Mucosa of stomach (tissue), 1 donor: ENCODE measurements around the gene LTBP4.

Experiments used
- H3K27me3 ChIP-seq: one replicate; pipeline ENCODE4 v1.7.0; 2013; ENCODE audit warnings: mild to moderate bottlenecking, low read length; ENCODE audit not compliant: control insufficient read depth, insufficient read depth
- H3K36me3 ChIP-seq: one replicate; pipeline ENCODE4 v1.7.0; 2013; ENCODE audit warnings: low read length; ENCODE audit not compliant: control insufficient read depth, insufficient read depth
- H3K4me1 ChIP-seq: one replicate; pipeline ENCODE4 v1.7.0; 2013; ENCODE audit warnings: mild to moderate bottlenecking, low read length; ENCODE audit not compliant: control insufficient read depth, insufficient read depth
- H3K4me3 ChIP-seq: one replicate; pipeline ENCODE4 v1.7.0; 2013; ENCODE audit warnings: low read length
- H3K9ac ChIP-seq: one replicate; pipeline ENCODE4 v1.7.0; 2013; ENCODE audit warnings: mild to moderate bottlenecking, low read length, moderate library complexity
- H3K9me3 ChIP-seq: one replicate; pipeline ENCODE4 v1.7.0; 2013; ENCODE audit warnings: mild to moderate bottlenecking, low read length, moderate library complexity; ENCODE audit not compliant: control insufficient read depth
- donor health status: Pancreatic carcinoma.

Gene LTBP4

GRCh38 chr19:40565910-40566495 is 35.2 kb upstream of the LTBP4 start:
- Histone ChIP-seq H3K4me3 (no peak overlapping the region), H3K9me3 (no peaks in the 10 kb centered on the region), H3K36me3 (no peaks in the 10 kb centered on the region), H3K4me1 (peaks cover 10% of the 10 kb centered on the region), H3K9ac (no peak overlapping the region), H3K27me3 (peaks cover 38% of the 10 kb centered on the region)

GRCh38 chr19:40567040-40567749 is 34.0 kb upstream of the LTBP4 start:
- H3K4me3 ChIP-seq = no peak overlapping the region
- no peaks in the 10 kb centered on the region for H3K36me3 ChIP-seq
- no peak overlapping the region for H3K9ac ChIP-seq
- H3K27me3 ChIP-seq = peaks cover 38% of the 10 kb centered on the region
- no peaks in the 10 kb centered on the region for H3K9me3 ChIP-seq
- H3K4me1 ChIP-seq = peaks cover 10% of the 10 kb centered on the region

- Histone ChIP-seq H3K4me3 (no peak overlapping the region), H3K27me3 (peaks cover 38% of the 10 kb centered on the region)
These were observed 33.2 kb upstream of the LTBP4 start for GRCh38 chr19:40567750-40568494.

GRCh38 chr19:40570313-40571004 is 30.7 kb upstream of the LTBP4 start:
- peak overlapping the region; percentile 53 for H3K9ac ChIP-seq
- H3K9me3 ChIP-seq = no peaks in the 10 kb centered on the region
- H3K36me3 ChIP-seq = no peaks in the 10 kb centered on the region
- H3K27me3 ChIP-seq = peaks cover 34% of the 10 kb centered on the region
- H3K4me3 ChIP-seq = no peak overlapping the region
- H3K4me1 ChIP-seq = peaks cover 10% of the 10 kb centered on the region

More at GRCh38 chr19:40567750-40568494, 33.2 kb upstream of the LTBP4 start:
- H3K4me1 ChIP-seq = peaks cover 10% of the 10 kb centered on the region
- no peaks in the 10 kb centered on the region for H3K9me3 ChIP-seq
- no peaks in the 10 kb centered on the region for H3K36me3 ChIP-seq
- H3K9ac ChIP-seq = no peak overlapping the region

GRCh38 chr19:40571005-40571318 is 30.2 kb upstream of the LTBP4 start:
- H3K9ac ChIP-seq = no peak overlapping the region
- no peak overlapping the region for H3K4me3 ChIP-seq
- H3K4me1 ChIP-seq = peaks cover 12% of the 10 kb centered on the region
- H3K27me3 ChIP-seq = peaks cover 30% of the 10 kb centered on the region
- no peaks in the 10 kb centered on the region for H3K9me3 ChIP-seq
- no peaks in the 10 kb centered on the region for H3K36me3 ChIP-seq

- Histone ChIP-seq H3K4me1 (peaks cover 14% of the 10 kb centered on the region), H3K36me3 (no peaks in the 10 kb centered on the region), H3K27me3 (peaks cover 21% of the 10 kb centered on the region), H3K9ac (no peak overlapping the region), H3K4me3 (no peak overlapping the region), H3K9me3 (no peaks in the 10 kb centered on the region)
These were observed 29.2 kb upstream of the LTBP4 start for GRCh38 chr19:40571831-40572495.

- H3K4me1 ChIP-seq = peaks cover 16% of the 10 kb centered on the region
- no peak overlapping the region for H3K9ac ChIP-seq
- no peak overlapping the region for H3K4me3 ChIP-seq
- no peaks in the 10 kb centered on the region for H3K36me3 ChIP-seq
- H3K9me3 ChIP-seq = no peaks in the 10 kb centered on the region
- no peaks in the 10 kb centered on the region for H3K27me3 ChIP-seq
These were observed 25.8 kb upstream of the LTBP4 start for GRCh38 chr19:40575326-40575725.

GRCh38 chr19:40576151-40576584 is 25.0 kb upstream of the LTBP4 start:
- no peaks in the 10 kb centered on the region for H3K36me3 ChIP-seq
- H3K4me1 ChIP-seq = peaks cover 16% of the 10 kb centered on the region
- peak overlapping the region; percentile 50 for H3K9ac ChIP-seq
- H3K27me3 ChIP-seq = no peaks in the 10 kb centered on the region
- H3K4me3 ChIP-seq = no peak overlapping the region
- H3K9me3 ChIP-seq = no peaks in the 10 kb centered on the region

- peaks cover 16% of the 10 kb centered on the region for H3K4me1 ChIP-seq
- H3K9ac ChIP-seq = peak within 1 kb of the TSS; percentile 74
- no peaks in the 10 kb centered on the region for H3K9me3 ChIP-seq
- H3K27me3 ChIP-seq = no peaks in the 10 kb centered on the region
- peak within 1 kb of the TSS; percentile 77 for H3K4me3 ChIP-seq
- H3K36me3 ChIP-seq = no peaks in the 10 kb centered on the region
These were observed 24.4 kb upstream of the LTBP4 start, which contains the start of gene SHKBP1 for GRCh38 chr19:40576585-40577451. Gene SHKBP1 (plus strand): TSS chr19:40576873. CDS start chr19:40576900, 27 bp downstream.

- H3K9ac ChIP-seq = no peak overlapping the region
- H3K36me3 ChIP-seq = no peaks in the 10 kb centered on the region
- no peaks in the 10 kb centered on the region for H3K27me3 ChIP-seq
- H3K4me1 ChIP-seq = peaks cover 16% of the 10 kb centered on the region
- H3K4me3 ChIP-seq = no peak overlapping the region
- no peaks in the 10 kb centered on the region for H3K9me3 ChIP-seq
These were observed 22.7 kb upstream of the LTBP4 start for GRCh38 chr19:40578442-40578908.

GRCh38 chr19:40580619-40581018 is 20.6 kb upstream of the LTBP4 start:
- Histone ChIP-seq H3K36me3 (no peaks in the 10 kb centered on the region), H3K9me3 (no peaks in the 10 kb centered on the region), H3K4me3 (no peak overlapping the region), H3K9ac (no peak overlapping the region), H3K4me1 (peaks cover 16% of the 10 kb centered on the region), H3K27me3 (no peaks in the 10 kb centered on the region)
